ENCODE results near the gene HLCS. TPM values are rescaled to one million over a fixed set of nuclear protein-coding genes. Genes with fewer than 3 reads are reported as not detected.

Gene HLCS
- total and polyA plus RNA-seq, 2 donors from 2014 or later = 4.5 to 29.6 TPM

DNA sequence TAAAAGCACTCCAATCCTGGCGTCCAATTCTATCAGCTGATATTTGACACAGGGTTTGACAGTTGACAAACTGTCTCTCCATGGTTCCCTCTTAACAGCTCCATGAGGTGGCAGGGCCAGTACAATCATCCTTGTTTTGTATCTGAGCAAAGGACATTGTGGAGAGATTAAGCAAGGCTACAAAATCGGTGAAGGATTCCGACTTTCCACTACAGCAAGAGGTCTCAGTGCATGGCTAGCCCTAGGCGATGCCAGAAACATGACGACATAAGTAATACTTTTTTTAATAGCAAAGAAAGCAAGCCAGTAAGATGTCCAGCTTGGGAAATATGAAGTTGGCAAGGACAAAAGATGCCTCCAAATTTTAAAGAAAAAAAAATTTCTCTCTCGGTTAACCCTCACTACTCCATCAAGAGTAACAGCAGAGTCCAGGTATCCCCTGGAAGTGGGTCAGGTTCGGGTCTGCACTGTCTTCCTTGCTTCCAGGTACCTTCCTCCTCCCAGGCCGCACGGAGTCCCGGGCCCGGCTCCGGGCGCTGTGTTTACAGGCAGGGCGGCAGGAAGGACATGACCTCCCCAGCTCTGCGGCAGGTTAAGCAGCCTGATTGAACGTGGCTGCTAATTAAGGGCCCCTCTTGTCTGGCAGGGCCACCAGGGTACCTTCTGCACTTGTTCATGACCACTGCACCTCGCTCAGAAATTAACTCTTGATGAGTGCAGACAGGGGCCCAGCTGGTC, 161.4 kb downstream of the HLCS start:
- FAIRE-seq = no peak
- no peak overlapping the region for H3K9ac ChIP-seq (ENCODE audit: low read length in 3 of 3)
- no peak overlapping the region for H3K4me3 ChIP-seq (ENCODE audit: low read length in 3 of 3)
- intact Hi-C loops (cut with DNase I) = no loop called here
- DNase-seq = no peak
- no peaks in the 10 kb centered on the region for H3K9me3 ChIP-seq (ENCODE audit: control insufficient read depth in 2 of 3, insufficient read depth in 1 of 3, low read length in 3 of 3)
- H3K27ac ChIP-seq (ENCODE audit: low read depth in 2 of 2, low read length in 2 of 2) = no peak overlapping the region
- peaks cover 5 to 11% (median 5%) of the 10 kb centered on the region in 3 donors for H3K4me1 ChIP-seq (ENCODE audit: control insufficient read depth in 2 of 3, insufficient read depth in 2 of 3, low read depth in 1 of 3, low read length in 3 of 3)
- H3K27me3 ChIP-seq (ENCODE audit: control insufficient read depth, insufficient read depth, low read length) = no peaks in the 10 kb centered on the region
- no peaks in the 10 kb centered on the region for H3K36me3 ChIP-seq (ENCODE audit: control insufficient read depth in 2 of 3, insufficient read depth in 3 of 3, low read length in 3 of 3)
- TF ChIP-seq, protein P1, sequence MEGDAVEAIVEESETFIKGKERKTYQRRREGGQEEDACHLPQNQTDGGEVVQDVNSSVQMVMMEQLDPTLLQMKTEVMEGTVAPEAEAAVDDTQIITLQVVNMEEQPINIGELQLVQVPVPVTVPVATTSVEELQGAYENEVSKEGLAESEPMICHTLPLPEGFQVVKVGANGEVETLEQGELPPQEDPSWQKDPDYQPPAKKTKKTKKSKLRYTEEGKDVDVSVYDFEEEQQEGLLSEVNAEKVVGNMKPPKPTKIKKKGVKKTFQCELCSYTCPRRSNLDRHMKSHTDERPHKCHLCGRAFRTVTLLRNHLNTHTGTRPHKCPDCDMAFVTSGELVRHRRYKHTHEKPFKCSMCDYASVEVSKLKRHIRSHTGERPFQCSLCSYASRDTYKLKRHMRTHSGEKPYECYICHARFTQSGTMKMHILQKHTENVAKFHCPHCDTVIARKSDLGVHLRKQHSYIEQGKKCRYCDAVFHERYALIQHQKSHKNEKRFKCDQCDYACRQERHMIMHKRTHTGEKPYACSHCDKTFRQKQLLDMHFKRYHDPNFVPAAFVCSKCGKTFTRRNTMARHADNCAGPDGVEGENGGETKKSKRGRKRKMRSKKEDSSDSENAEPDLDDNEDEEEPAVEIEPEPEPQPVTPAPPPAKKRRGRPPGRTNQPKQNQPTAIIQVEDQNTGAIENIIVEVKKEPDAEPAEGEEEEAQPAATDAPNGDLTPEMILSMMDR (IDR thresholded peaks at IDR 0.05; ENCODE audit: borderline replicate concordance, extremely low read depth, insufficient read depth) = no peak

DNA sequence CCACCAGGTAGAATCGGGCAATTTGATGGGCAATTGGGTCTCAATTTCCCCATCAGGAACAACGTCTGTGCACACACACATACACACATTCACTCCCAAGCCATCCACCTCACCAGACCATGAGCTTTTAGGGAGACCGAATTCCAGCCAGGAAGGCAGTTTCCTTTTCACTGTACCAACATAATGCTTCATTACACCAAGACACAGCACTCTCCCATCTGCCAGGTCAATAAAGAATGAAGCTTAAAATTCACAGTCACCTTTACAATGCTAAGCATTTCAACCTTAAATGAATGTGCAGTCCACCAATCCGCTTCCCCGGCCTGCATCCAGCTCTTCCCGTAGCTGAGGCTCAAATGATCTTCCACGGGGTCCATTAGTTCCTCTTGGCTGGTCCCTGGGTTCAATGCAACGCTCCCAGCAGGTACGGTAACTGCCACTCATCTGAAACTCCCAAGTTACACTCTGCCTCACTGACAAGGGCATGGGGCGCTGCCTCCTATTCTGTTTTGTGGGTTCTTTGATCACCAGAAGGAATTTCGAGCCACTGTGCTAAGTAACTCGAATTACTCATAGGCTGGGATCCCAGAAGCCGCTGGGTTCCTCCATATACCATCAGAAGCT, 162.5 kb downstream of the HLCS start:
- no peak overlapping the region for H3K27ac ChIP-seq (ENCODE audit: low read depth in 2 of 2, low read length in 2 of 2)
- H3K27me3 ChIP-seq (ENCODE audit: control insufficient read depth, insufficient read depth, low read length) = no peaks in the 10 kb centered on the region
- intact Hi-C loops (cut with DNase I) = no loop called here
- H3K9ac ChIP-seq (ENCODE audit: low read length in 3 of 3) = no peak overlapping the region
- no peak overlapping the region for H3K4me3 ChIP-seq (ENCODE audit: low read length in 3 of 3)
- FAIRE-seq = no peak
- TF ChIP-seq, protein P1 (IDR thresholded peaks at IDR 0.05; ENCODE audit: borderline replicate concordance, extremely low read depth, insufficient read depth) = no peak
- peak in 4 of 5 donors; percentile 66 to 90 (median 84) for DNase-seq
- H3K4me1 ChIP-seq (ENCODE audit: control insufficient read depth in 2 of 3, insufficient read depth in 2 of 3, low read depth in 1 of 3, low read length in 3 of 3) = peaks cover 5 to 9% (median 5%) of the 10 kb centered on the region in 3 donors
- no peaks in the 10 kb centered on the region for H3K36me3 ChIP-seq (ENCODE audit: control insufficient read depth in 2 of 3, insufficient read depth in 3 of 3, low read length in 3 of 3)
- no peaks in the 10 kb centered on the region for H3K9me3 ChIP-seq (ENCODE audit: control insufficient read depth in 2 of 3, insufficient read depth in 1 of 3, low read length in 3 of 3)

DNA sequence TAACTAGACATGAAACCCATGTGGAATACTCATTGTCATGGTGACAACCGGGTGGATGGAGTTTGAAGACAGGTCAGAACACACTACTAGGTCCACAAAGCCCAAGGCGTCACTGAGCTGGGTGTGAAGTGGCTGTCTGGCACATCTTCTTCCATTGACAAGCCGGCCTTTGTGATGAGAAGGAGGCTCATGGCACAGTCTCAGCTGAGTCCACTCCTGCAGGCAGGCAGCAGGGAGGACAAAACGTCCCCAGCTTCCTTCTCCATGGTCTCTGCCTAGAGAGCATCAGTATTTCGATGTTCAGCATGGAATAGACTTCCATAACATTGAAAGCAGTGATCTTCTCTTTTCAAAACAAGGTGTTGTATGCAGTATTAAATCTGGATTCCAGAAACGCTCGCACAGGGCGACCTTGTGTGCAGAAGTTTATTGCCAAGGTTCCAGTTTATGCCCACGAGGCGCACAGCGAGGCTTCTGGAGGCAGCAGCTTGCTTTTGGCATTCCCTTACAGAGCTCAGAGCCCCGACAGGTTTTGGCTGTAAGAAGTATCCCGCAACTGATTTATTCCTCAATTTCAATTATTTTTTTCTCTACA, 163.3 kb downstream of the HLCS start:
- intact Hi-C loops (cut with DNase I) = no loop called here
- Histone ChIP-seq H3K4me1 (ENCODE audit: control insufficient read depth in 2 of 3, insufficient read depth in 2 of 3, low read depth in 1 of 3, low read length in 3 of 3) (peaks cover 3 to 5% (median 5%) of the 10 kb centered on the region in 3 donors), H3K9me3 (ENCODE audit: control insufficient read depth in 2 of 3, insufficient read depth in 1 of 3, low read length in 3 of 3) (peaks cover 0 to 4% (median 0%) of the 10 kb centered on the region in 3 donors), H3K4me3 (ENCODE audit: low read length in 3 of 3) (no peak overlapping the region), H3K27ac (ENCODE audit: low read depth in 2 of 2, low read length in 2 of 2) (no peak overlapping the region), H3K9ac (ENCODE audit: low read length in 3 of 3) (no peak overlapping the region), H3K36me3 (ENCODE audit: control insufficient read depth in 2 of 3, insufficient read depth in 3 of 3, low read length in 3 of 3) (no peaks in the 10 kb centered on the region), H3K27me3 (ENCODE audit: control insufficient read depth, insufficient read depth, low read length) (no peaks in the 10 kb centered on the region)
- DNase-seq (peak in 3 of 5 donors; percentile 37 to 63 (median 48)), FAIRE-seq (no peak)
- TF ChIP-seq, protein P1 (IDR thresholded peaks at IDR 0.05; ENCODE audit: borderline replicate concordance, extremely low read depth, insufficient read depth) = no peak
